HG02798 (cell line): ENCODE results near the gene TLN1.
A peak's percentile ranks its signal among the peaks of the same experiment; 100 is the strongest.

Experiments used
- ATAC-seq: cut with Tn5 transposase; IDR thresholded peaks from one replicate; pipeline ENCODE4 v1.9.1; 2021; ENCODE audit warnings: mild to moderate bottlenecking; ENCODE audit not compliant: unreplicated experiment, poor library complexity

Gene TLN1

DNA sequence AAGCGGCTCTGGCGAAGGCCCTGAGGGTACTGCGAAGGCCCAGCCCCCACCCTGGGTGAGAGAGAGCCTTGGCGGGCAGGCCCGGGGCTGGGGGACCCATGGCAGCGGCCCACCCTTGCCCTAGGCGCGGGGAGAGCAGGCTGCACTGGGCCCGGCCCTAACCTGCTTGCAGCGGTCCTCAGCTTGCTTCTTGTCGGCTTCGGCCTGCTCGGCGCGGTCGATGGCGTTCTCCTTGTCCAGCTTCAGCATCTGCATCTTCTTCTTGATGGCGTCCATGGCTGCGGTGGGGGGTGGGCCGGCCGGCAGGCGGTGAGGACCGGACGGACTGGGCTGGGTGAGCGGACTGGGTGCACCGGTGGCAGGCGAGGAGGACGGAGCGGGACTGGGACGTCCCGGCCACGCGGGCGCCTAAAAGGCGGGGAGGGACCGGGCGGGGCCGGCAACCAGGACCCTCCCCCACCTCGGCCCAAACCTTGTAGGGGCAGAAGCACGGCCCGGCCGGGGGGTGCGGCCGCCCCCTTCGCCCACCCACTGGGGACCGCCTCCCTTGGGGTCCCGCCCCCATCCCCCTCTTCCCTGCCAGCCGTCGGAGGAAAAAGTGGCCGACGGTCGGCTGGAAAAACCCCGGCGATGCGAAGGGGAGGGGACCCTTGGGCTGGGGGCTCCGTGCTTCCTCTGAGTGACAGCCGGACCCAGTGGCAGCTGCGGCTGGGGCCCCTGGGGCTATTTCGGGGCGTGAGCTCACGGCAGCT lies 42.3 kb downstream of the TLN1 start, which contains the start of gene TPM2:
TSS of gene TPM2 (minus strand) at position 384 of the 752 bp plus-strand sequence. CDS start at position 276, 108 bp downstream.
- no peak for ATAC-seq

DNA sequence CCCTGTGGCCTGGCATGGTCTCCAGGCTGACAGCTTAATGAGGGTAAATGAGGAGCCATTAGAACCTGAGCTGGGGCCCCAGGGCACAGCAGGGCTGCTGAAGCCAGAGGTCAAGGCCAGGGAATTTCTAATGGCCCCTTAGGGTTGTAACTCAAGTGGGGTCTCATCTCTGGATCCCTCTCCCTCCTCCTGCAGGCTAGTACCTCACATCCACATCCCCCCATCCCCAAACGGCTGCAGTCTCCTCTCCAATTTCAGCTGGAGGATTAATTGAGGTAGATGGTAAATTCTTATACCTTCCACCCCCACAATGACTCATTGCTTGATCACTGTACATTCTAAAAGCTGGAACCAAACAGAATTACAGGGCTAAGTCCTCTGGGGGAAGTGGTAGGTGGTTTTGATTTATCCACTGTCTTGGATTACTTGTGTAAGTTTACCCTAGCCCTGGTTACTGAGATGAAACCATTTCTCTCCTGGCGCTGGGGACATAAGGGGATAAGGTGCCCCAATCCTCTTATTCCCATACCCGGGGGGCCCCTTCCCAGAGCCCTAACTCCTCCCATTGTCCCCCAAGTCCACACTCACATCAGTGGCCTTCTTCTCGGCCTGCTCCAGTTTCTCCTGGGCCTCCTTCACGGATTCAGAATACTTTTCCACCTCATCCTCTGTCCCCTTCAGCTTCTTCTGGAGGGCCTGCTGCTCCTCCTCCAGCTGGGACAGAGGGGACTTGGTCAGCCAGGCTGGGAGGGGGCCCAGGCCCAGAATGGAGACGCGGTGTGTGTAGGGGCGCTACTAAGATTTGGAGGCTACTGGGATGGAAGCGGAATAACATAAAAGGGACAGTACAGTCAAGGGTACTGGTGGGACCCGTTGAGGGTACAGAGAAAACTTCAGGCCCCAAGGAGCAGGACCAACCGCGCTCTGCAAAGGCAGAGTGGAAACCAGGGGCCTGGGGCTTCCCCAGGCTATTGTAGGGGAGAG lies 43.1 kb downstream of the TLN1 start:
- ATAC-seq, result no peak

- no peak for ATAC-seq
These were observed 43.9 kb downstream of the TLN1 start for GRCh38 chr9:35687972-35688557.

GRCh38 chr9:35687306-35687705 lies 44.7 kb downstream of the TLN1 start:
- ATAC-seq, result no peak

GRCh38 chr9:35686222-35687203 lies 45.5 kb downstream of the TLN1 start:
- peak; percentile 51 for ATAC-seq

- no peak for ATAC-seq
These were observed 46.5 kb downstream of the TLN1 start for GRCh38 chr9:35685506-35685905.

GRCh38 chr9:35684921-35685320 lies 47.1 kb downstream of the TLN1 start:
- ATAC-seq, result no peak

GRCh38 chr9:35683323-35683722 lies 48.7 kb downstream of the TLN1 start:
- ATAC-seq, result no peak

GRCh38 chr9:35682520-35683315 lies 49.3 kb downstream of the TLN1 start:
- ATAC-seq, result no peak

GRCh38 chr9:35682051-35682450 lies 49.9 kb downstream of the TLN1 start:
- no peak for ATAC-seq

GRCh38 chr9:35681341-35682002 lies 50.5 kb downstream of the TLN1 start:
- ATAC-seq, result no peak

GRCh38 chr9:35680331-35681105 lies 51.5 kb downstream of the TLN1 start:
- ATAC-seq, result peak; percentile 72

- ATAC-seq, result no peak
These were observed 52.1 kb downstream of the TLN1 start for GRCh38 chr9:35679766-35680330.

DNA sequence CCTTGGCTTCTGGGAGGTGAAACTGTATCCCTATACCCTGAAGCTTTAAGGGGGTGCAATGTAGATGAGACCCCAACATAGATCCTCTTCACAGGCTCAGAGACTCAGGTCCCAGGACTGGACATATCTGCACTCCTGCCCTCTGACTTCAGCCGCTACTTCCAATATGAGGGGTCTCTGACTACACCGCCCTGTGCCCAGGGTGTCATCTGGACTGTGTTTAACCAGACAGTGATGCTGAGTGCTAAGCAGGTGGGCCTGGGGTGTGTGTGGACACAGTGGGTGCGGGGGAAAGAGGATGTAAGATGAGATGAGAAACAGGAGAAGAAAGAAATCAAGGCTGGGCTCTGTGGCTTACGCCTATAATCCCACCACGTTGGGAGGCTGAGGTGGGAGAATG lies 52.9 kb downstream of the TLN1 start:
- ATAC-seq, result no peak

DNA sequence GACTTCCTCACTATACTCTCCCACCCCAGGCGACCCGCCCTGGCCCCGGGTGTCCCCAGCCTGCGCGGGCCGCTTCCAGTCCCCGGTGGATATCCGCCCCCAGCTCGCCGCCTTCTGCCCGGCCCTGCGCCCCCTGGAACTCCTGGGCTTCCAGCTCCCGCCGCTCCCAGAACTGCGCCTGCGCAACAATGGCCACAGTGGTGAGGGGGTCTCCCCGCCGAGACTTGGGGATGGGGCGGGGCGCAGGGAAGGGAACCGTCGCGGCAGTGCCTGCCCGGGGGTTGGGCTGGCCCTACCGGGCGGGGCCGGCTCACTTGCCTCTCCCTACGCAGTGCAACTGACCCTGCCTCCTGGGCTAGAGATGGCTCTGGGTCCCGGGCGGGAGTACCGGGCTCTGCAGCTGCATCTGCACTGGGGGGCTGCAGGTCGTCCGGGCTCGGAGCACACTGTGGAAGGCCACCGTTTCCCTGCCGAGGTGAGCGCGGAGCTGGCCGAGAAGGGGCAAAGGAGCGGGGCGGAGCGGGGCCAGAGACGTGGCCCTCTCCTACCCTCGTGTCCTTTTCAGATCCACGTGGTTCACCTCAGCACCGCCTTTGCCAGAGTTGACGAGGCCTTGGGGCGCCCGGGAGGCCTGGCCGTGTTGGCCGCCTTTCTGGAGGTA lies 56.1 kb downstream of the TLN1 start:
- ATAC-seq, result no peak

DNA sequence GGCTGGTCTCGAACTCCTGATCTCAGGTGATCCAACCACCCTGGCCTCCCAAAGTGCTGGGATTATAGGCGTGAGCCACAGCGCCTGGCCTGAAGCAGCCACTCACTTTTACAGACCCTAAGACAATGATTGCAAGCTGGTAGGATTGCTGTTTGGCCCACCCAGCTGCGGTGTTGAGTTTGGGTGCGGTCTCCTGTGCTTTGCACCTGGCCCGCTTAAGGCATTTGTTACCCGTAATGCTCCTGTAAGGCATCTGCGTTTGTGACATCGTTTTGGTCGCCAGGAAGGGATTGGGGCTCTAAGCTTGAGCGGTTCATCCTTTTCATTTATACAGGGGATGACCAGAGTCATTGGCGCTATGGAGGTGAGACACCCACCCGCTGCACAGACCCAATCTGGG lies 56.8 kb downstream of the TLN1 start:
- ATAC-seq, result no peak

DNA sequence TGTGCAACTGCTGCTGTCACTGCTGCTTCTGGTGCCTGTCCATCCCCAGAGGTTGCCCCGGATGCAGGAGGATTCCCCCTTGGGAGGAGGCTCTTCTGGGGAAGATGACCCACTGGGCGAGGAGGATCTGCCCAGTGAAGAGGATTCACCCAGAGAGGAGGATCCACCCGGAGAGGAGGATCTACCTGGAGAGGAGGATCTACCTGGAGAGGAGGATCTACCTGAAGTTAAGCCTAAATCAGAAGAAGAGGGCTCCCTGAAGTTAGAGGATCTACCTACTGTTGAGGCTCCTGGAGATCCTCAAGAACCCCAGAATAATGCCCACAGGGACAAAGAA lies 58.0 kb downstream of the TLN1 start:
- no peak for ATAC-seq
